Glomerular endothelial cell (primary cell): ENCODE results near the gene ACAD11. TPM values are rescaled to one million over a fixed set of nuclear protein-coding genes. Genes with fewer than 3 reads are reported as not detected.
"Not testable (repeated sequence)": the region's sequence is repeated elsewhere in the genome, so short reads cannot be mapped to it uniquely, and the experiment has no call there.

Source experiments
- DNase-seq: peaks from one replicate; pipeline ENCODE4 v3.0.0-alpha.2; 2011; ENCODE audit warnings: low read depth, low spot score; ENCODE audit errors: extremely low read depth
- total RNA-seq: library from RNA; depleted of rRNA; stranded (reverse); fragments of >200 nt; gene quantifications from 2 replicates; pipeline ENCODE4 v1.2.3, GENCODE V29; 2015

Gene ACAD11
- total RNA-seq, 1 donor from 2014 or later: 19.8 TPM

GRCh38 chr3:132606085-132606484 is 53.5 kb downstream of the ACAD11 start:
- no peak for DNase-seq

DNA sequence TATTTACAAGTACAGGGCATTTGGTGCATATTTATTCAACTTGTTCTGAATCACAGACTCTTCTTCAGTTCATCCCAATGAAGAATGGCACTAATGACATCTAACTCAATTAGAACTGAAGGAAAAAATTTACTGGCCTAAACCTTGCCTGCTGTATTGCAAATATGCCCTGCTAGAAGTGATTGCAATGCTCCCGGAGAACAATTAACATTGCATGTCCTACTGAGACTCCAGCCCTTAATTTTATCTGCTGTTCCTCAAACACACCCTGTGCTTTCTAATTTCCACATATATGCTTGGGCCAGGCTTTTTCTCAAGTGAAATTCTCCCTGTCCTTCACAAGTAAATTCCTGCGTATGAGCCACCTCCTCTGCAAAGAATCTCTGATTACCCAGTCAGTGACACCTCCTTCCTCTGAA is 54.2 kb downstream of the ACAD11 start:
- DNase-seq: no peak

GRCh38 chr3:132600614-132601013 is 59.0 kb downstream of the ACAD11 start:
- not testable (repeated sequence) for DNase-seq

DNA sequence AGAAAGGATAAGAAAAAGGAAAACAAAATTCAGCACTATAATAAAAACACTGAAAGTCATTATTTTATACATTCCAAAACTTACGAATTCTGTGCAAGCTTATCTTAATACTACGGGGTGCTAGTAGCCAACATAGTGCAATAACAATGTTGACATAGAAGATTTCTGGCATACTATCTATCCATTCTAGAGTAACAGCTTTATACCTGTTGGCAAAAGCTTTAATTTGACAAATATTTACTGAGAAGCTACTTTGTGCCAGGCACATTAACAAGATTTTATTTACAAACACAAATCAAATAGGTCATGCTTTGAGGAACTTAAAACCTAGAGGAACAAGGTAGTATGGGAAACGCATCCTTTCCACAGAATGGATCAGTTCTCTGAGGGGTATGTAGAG is 61.4 kb downstream of the ACAD11 start:
- DNase-seq: no peak

- DNase-seq: no peak
Measured at GRCh38 chr3:132597660-132598059, 61.9 kb downstream of the ACAD11 start.

DNA sequence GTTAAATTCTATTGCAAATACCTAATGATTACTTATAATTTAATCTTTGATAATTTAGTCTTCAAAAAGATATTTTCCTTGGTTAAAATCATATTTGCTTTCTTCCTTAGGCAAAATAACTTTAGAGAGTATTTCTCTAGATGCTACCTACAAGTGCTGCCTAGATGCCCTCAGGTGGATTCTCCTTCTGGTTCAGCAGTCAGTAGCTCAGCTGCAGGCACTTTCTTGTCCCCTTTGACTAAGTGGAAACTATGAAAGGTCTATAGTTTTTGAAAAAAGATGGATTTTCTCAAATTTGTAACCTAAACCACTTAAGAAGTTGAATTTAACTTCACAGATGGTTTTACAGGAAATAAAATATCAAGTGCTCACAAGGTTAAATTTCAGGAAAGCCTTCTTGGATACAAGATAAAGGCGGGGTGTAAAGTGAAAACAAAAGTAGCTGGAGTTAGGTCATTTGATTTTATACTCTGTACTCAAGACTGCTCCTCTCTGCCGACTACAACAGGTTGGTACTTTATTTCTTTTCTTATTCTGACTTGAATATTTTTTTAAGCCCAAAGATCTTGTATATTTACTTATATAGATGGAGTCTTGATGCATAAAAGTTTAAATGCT is 62.7 kb downstream of the ACAD11 start, which contains the start of gene ACKR4:
Gene ACKR4, plus strand, starts transcription at position 455 of the 618 bp plus-strand sequence. CDS start 3,128 bp downstream, outside the sequence.
- no peak for DNase-seq

- no peak for DNase-seq
Measured at GRCh38 chr3:132596326-132596725, 63.3 kb downstream of the ACAD11 start.

DNA sequence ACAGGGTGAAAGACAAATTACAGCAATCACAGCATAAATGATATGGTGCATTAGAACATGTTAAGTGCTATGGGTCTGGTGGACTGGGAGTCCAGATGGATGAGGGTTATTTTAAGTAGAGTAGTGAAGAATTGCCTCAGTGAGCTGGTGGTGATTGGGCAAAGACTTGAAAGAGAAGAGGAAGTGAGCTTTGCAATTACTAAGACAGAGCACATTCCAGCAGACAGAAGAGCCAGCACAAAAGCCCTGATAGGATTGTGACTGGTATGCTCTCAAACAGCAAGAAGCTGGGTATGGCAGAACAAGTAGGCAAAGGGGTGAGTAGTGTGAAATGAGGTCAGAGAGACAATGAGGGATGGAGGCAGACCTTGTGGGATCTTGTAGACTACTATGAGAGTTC is 64.6 kb downstream of the ACAD11 start:
- DNase-seq: no peak

- no peak for DNase-seq
Measured at GRCh38 chr3:132594498-132594897, 65.1 kb downstream of the ACAD11 start.

DNA sequence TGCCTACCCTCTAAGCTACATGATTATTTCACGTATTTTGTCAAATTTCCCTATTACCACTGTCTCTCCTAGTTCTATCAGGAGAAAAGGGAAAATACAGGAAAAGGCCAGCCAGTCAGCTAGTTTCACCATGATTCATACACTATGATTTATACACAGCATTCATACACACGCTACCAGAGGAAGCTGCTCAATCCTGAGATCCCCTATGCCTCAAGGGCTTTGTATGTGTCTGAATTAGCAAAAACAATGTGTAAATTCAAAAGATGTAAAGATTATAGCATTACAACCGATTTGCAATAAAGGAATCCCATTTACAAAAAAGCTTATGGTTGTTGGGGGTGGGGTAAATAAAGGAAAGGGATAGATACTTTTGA is 65.7 kb downstream of the ACAD11 start:
- peak; percentile 68 for DNase-seq

DNA sequence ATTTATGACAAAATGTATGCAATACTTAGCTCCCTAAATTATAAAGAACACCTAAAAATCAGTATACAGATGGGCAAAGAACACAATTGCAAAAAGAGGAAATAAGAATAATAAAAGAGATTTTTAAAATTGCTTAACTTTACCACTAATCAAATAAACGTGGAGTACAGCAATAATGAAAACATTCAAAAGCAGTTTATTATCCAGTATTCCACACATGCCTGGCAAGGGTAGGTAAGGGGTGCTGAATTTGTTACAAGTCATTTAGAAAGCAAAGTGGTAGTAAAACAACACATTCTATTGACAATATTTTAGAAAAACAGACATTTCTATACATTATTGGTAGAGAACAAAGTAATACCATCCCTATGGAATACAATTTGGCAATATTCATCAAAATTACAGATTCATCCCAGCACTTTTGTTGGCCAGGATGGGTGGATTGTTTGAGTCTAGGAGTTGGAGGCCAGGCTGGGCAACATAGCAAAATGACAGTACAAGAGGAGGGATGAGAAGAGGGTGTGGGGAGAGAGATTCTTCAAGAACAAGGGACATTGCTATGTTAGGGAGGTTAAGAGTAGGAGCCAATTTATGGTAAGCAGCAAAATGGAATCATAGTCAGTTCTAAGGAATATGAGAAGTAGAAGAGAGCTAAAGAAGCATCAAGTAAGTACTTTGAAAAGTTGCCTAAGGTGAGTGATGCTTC is 66.2 kb downstream of the ACAD11 start:
- DNase-seq: no peak

DNA sequence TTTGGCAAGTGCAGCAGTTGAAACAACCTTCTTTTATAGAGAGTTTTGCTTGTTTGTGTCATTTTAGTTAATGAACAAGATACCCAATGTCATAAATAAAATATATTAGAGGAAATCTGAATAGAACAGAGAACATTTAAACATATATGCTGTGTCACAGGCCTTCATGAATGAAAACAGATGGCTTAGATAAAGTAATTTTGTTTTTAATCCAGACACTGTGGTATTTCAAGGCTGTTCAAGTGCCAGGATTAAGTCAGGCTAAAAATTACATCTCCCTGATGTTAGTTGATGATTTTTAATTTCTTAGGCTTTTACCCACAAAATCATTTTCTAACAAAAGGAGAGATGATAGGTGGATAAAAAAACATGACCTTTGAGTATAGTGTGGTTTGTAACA is 67.4 kb downstream of the ACAD11 start:
- DNase-seq: no peak

GRCh38 chr3:132587401-132587800 is 72.2 kb downstream of the ACAD11 start:
- no peak for DNase-seq

DNA sequence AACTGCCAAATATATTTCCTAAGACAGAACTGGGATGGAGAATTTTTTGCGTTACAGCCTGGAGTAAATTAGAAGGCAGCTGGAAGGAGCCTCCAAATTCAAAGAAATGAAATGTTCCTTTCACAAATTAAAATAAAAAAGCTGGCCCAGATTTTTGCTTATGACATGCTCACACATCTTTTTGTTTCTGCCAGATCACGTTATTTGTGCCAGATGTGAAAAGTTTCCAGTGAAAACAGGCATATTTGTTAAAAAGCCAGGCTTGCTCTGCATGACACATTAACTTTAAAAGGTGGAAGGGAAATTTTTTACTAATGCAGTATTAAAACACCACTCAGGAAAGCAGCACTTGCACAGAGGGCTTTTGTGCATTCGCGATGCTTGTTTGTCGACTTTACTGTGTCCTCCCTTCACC is 85.8 kb downstream of the ACAD11 start:
- DNase-seq: no peak

DNA sequence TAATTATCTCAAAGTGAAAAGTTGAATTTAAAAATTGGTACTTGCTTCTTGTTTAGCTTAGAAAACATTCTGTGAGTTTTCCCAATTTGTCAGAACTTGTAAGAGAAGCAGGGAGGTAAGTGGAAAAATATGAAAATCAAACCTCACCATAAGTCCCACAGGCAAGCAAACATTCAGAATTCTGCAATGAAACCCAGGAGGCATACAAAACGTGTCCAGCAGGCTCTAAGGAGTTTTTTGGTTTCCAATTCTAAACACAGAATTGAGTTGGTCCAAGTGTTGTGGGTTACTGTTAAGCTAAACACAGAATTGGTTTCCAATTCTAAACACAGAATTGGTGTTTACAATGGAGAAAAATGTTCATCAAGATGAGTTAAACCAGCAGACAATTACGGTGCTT is 89.6 kb downstream of the ACAD11 start:
- DNase-seq: no peak

DNA sequence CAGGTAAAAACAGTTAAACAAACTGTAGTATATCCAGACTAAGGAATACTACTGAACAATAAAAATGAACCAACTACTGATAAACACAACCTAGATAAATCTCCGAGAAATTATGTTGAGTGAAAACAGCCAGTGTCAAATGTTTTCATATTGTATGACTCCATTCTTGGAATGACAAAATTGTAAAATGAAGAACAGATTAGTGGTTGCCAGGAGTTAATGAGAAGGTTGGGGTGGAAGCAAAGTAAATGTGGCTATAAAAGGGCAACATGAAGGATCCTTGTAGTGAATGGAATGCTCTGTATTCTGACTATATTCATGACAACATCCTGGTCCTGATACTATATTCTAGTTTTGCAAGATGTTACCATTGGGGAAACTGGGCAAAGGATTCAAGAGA is 90.0 kb downstream of the ACAD11 start:
- DNase-seq: no peak

DNA sequence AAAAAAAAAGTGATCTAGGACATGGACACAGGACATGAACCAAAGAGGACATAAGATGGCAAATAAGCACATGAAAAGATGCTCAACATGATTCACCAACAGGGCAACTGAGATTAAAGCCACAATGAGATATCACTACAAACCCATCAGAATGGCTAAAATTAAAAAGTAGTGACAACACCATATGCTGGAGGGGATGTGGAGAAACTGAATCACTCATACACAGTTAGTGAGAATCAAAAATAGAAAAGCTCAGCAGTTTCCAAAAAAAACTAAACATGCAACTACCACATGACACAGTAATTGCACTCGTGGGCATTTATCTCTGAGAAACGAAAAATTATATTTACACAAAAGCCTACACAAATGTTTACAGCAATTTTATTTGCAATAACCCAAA is 90.5 kb downstream of the ACAD11 start:
- DNase-seq: no peak

- no peak for DNase-seq
Measured at GRCh38 chr3:132568422-132568821, 91.2 kb downstream of the ACAD11 start.

GRCh38 chr3:132564070-132564465 is 95.5 kb downstream of the ACAD11 start:
- no peak for DNase-seq

GRCh38 chr3:132563420-132564069 is 96.1 kb downstream of the ACAD11 start:
- no peak for DNase-seq

DNA sequence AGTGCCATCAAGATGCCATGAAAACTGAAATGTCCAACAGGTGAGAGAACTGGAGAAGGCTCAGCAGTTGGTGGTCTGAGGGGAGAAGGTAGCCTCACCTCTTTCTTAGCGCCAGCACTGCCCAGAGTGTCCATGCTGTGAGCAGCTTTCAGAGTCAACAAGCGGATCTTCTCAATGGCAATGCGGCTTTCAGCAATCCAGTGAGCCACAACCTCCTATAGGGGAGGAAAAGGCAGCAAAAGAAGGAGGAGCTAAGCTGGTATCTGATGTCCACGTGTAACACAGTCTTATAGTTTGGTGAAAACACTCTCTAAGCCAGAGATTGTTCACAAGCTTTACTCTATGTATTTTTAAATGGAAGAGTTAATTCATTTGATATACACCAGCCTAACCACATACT is 98.6 kb downstream of the ACAD11 start:
- no peak for DNase-seq
